ENCODE measurements around the gene NXT1. TPM values are rescaled to one million over a fixed set of nuclear protein-coding genes. Genes with fewer than 3 reads are reported as not detected.

NXT1 gene
- polyA plus RNA-seq, 1 donor from 2014 or later = 46.3 TPM

- H3K36me3 ChIP-seq (ENCODE audit: insufficient read depth, low read length) = no peaks in the 10 kb centered on the region
- H3K9me2 ChIP-seq (ENCODE audit: insufficient read depth, low read length) = no peaks in the 10 kb centered on the region
- no peaks in the 10 kb centered on the region for H4K20me1 ChIP-seq (ENCODE audit: insufficient read depth)
- no peaks in the 10 kb centered on the region for H3K27me3 ChIP-seq (ENCODE audit: insufficient read depth, low read depth, low read length)
- H2AFZ ChIP-seq (ENCODE audit: low read depth, low read length) = no peak overlapping the region
- TF ChIP-seq TAF1 (IDR thresholded peaks at IDR 0.05; ENCODE audit: low read depth) (no peak), EZH2 (IDR thresholded peaks at IDR 0.05; ENCODE audit: borderline replicate concordance, insufficient read depth, low read length, poor library complexity, severe bottlenecking) (no peak), SMC3 (conservative IDR thresholded peaks at IDR 0.05; ENCODE audit: poor library complexity) (no peak), REST (IDR thresholded peaks at IDR 0.05; ENCODE audit: borderline replicate concordance) (no peak), CTCF (IDR thresholded peaks at IDR 0.05; ENCODE audit: poor library complexity, severe bottlenecking) (no peak), EP300 (conservative IDR thresholded peaks at IDR 0.05; ENCODE audit: poor library complexity, severe bottlenecking) (no peak), POLR2AphosphoS5 (IDR thresholded peaks at IDR 0.05) (no peak), MXI1 (conservative IDR thresholded peaks at IDR 0.05; ENCODE audit: poor library complexity, severe bottlenecking) (no peak), RAD21 (conservative IDR thresholded peaks at IDR 0.05) (no peak)
- H3K9ac ChIP-seq (ENCODE audit: low read length) = no peak overlapping the region
- H3F3A ChIP-seq (ENCODE audit: insufficient read depth, low read length, poor library complexity, severe bottlenecking) = no peaks in the 10 kb centered on the region
- H3K9me3 ChIP-seq (ENCODE audit: low read length) = no peaks in the 10 kb centered on the region
- H3K27ac ChIP-seq (ENCODE audit: low read length) = no peak overlapping the region
- no peaks in the 10 kb centered on the region for H3K79me2 ChIP-seq (replicated peaks; ENCODE audit: insufficient read depth, low read length)
- no peak overlapping the region for H3K4me3 ChIP-seq (ENCODE audit: low read length)
- no peak overlapping the region for H3K4me2 ChIP-seq (ENCODE audit: low read length)
These were observed 16.5 kb upstream of the NXT1 start for GRCh38 chr20:23334111-23334510.

- H3K9me2 ChIP-seq (ENCODE audit: insufficient read depth, low read length) = no peaks in the 10 kb centered on the region
- no peak overlapping the region for H3K4me3 ChIP-seq (ENCODE audit: low read length)
- TF ChIP-seq RAD21 (conservative IDR thresholded peaks at IDR 0.05) = no peak
- no peak for TF ChIP-seq SMC3 (conservative IDR thresholded peaks at IDR 0.05; ENCODE audit: poor library complexity)
- TF ChIP-seq MXI1 (conservative IDR thresholded peaks at IDR 0.05; ENCODE audit: poor library complexity, severe bottlenecking) = no peak
- no peak for TF ChIP-seq CTCF (IDR thresholded peaks at IDR 0.05; ENCODE audit: poor library complexity, severe bottlenecking)
- no peak for TF ChIP-seq TAF1 (IDR thresholded peaks at IDR 0.05; ENCODE audit: low read depth)
- no peak for TF ChIP-seq POLR2AphosphoS5 (IDR thresholded peaks at IDR 0.05)
- no peak for TF ChIP-seq EP300 (conservative IDR thresholded peaks at IDR 0.05; ENCODE audit: poor library complexity, severe bottlenecking)
- TF ChIP-seq REST (IDR thresholded peaks at IDR 0.05; ENCODE audit: borderline replicate concordance) = no peak
- no peak for TF ChIP-seq EZH2 (IDR thresholded peaks at IDR 0.05; ENCODE audit: borderline replicate concordance, insufficient read depth, low read length, poor library complexity, severe bottlenecking)
- H3K27me3 ChIP-seq (ENCODE audit: insufficient read depth, low read depth, low read length) = no peaks in the 10 kb centered on the region
- no peaks in the 10 kb centered on the region for H3K9me3 ChIP-seq (ENCODE audit: low read length)
- H3K4me2 ChIP-seq (ENCODE audit: low read length) = no peak overlapping the region
- no peak overlapping the region for H3K27ac ChIP-seq (ENCODE audit: low read length)
- H3F3A ChIP-seq (ENCODE audit: insufficient read depth, low read length, poor library complexity, severe bottlenecking) = no peaks in the 10 kb centered on the region
- no peak overlapping the region for H2AFZ ChIP-seq (ENCODE audit: low read depth, low read length)
- H3K79me2 ChIP-seq (replicated peaks; ENCODE audit: insufficient read depth, low read length) = no peaks in the 10 kb centered on the region
- H3K9ac ChIP-seq (ENCODE audit: low read length) = no peak overlapping the region
- no peaks in the 10 kb centered on the region for H3K36me3 ChIP-seq (ENCODE audit: insufficient read depth, low read length)
- H4K20me1 ChIP-seq (ENCODE audit: insufficient read depth) = no peaks in the 10 kb centered on the region
These were observed 15.1 kb upstream of the NXT1 start for GRCh38 chr20:23335521-23335920.
